22Rv1 (cell line): ENCODE data around the gene ARHGEF19.

Experiments
- CTCF ChIP-seq: fragments of 450-650 bp; IDR thresholded peaks from 2 replicates; pipeline ENCODE4 v1.5.1; 2017; ENCODE audit warnings: mild to moderate bottlenecking
- ZFX ChIP-seq: fragments of 450-650 bp; IDR thresholded peaks from 2 replicates; pipeline ENCODE4 v1.6.1; 2017; ENCODE audit warnings: antibody characterized with exemption, borderline replicate concordance

GRCh38 chr1:16243215-16243610 is 30.8 kb upstream of the ARHGEF19 start:
- TF ChIP-seq CTCF = no peak
- TF ChIP-seq ZFX = no peak
